HG03159 (cell line): ENCODE measurements around the gene SYCE3.
A peak's percentile ranks its signal among the peaks of the same experiment; 100 is the strongest.
"Not testable (repeated sequence)": the region's sequence is repeated elsewhere in the genome, so short reads cannot be mapped to it uniquely, and the experiment has no call there.

Experiments
- ATAC-seq: cut with Tn5 transposase; IDR thresholded peaks from one replicate; pipeline ENCODE4 v1.9.1; 2021; ENCODE audit warnings: mild to moderate bottlenecking, moderate library complexity; ENCODE audit not compliant: unreplicated experiment

SYCE3 gene, protein sequence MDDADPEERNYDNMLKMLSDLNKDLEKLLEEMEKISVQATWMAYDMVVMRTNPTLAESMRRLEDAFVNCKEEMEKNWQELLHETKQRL

DNA sequence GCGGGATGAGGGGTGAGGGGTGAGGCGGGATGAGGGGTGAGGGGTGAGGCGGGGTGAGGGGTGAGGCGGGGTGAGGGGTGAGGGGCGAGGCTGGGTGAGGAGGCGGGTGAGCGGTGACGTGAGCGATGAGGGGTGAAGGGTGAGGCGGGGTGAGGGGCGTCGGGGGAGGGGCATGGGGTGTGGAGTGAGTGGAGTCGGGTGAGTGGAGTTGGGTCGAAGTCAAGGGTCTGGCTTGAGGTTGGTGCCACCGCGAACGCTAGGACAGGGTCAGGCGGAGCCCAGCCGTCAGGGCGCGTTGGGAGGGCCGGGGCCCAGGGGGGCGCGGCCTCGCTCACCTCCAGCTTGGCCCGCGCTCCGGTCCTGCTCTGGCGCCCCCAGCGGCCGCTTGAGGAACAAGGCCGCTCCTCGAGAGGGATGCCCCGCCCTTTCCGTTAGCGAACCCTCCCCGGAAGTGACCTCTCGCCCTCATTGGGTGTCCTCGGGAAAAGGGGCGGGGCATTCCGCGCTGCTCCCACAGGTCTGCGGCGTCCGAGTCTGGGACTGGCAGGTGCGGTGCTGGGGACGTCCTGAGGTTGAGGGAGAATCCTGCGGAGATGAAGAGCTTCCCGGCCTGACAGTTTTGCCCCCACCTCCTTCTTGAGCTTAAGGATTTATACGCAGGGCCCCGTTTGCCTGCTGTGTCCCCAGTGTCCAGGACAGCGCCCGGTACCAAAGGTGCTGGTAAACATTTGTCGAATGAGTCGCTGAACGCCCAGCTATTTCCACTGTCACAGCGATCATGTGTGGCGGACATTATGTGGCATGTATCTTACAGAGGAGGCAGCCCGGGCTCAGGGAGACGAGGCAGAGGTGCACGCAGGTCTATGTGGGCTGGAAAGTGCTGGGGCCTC is at the start of gene SYCE3:
TSS of gene SYCE3 (minus strand) at position 397 of the 890 bp plus-strand sequence. CDS start 6,514 bp downstream, outside the sequence.
- peak; percentile 93 for ATAC-seq

DNA sequence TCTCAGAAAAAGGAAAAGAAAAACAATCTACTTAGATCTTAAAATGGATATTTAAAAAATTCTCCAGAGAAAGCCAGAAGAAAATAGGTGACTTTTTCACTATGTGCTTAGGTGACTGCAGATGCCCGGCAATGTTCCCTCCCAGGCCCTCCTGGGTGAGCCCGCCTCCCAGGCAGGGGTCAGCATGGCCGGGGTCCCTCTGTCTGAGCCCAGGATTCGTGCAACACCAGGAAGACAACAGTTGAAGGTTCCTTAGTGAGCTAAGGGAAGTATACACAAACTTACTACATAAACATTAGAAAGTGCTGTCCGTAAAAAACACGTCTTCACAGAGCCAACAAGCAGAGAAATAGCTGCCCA is 49.4 kb upstream of the SYCE3 start:
- ATAC-seq, result no peak

DNA sequence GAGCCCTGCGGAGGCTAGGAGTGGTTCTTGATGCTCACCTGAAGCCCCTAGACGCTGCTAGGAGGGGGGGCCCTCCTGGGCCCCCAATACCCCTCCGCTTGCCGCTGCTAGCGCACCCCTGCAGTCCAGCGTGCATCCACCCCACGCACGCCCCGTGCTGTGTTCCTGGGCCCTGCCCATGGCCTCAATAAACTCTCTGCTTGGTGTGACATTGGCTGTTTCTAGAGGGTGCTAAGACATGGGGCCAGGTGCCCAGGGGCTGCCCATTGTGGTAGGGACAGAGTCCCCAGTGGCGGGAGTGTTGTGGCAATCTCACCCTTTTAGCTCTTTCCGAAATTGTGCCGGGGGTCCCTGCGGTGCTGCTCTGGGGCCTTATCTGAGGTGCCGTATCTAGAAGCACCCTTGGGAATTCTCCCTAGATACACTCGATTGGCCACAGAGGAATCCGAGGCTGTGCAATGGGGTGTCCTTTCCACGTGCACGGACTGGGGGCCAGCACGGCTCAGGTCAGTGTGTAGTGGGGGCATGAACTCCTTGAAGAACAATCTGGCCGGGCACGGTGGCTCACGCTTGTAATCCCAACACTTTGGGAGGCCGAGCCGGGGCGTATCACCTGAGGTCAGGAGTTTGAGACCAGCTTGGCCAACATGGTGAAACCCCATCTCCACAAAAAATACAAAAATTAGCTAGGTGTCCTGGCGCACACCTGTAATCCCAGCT is 48.8 kb upstream of the SYCE3 start:
- no peak for ATAC-seq

DNA sequence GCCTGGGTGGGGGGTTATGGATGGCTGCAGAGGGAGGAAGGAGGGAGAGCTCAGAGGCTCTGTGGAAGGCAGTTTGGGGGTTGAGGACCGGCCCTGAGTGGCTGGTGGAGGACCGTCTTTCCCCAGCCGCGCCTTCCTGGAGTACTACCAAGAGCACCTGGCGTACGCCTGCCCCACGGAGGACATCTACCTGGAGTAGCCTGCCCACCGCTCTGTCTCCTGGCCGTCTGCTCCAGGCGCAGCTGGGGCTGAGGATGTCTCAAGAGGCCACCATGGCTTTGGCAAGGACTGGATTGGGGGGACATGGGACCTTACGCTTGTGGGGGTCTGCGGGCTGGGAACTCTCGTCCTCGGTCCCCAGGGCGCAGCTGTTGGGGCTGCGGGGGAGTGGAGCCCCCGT is 47.9 kb upstream of the SYCE3 start:
- ATAC-seq, result no peak

DNA sequence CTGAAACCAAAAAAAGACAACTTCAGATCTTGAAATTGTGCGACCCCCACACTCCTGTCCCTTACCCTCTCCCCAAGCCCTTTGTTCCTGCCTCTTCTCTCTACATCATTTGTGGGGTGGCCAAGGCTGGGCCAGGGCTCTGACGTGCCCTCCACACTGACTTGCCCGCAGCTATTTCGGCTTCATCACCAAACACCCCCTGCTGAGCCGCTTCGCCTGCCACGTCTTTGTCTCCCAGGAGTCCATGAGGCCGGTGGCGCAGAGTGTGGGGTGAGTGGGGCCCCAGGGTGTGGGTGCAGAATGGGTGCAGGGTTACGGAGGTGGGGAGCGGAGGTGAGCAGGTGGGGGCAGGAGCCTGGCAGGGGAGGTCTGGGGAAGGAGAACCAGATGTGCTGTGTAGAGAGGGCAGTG is 47.3 kb upstream of the SYCE3 start:
- ATAC-seq, result no peak

DNA sequence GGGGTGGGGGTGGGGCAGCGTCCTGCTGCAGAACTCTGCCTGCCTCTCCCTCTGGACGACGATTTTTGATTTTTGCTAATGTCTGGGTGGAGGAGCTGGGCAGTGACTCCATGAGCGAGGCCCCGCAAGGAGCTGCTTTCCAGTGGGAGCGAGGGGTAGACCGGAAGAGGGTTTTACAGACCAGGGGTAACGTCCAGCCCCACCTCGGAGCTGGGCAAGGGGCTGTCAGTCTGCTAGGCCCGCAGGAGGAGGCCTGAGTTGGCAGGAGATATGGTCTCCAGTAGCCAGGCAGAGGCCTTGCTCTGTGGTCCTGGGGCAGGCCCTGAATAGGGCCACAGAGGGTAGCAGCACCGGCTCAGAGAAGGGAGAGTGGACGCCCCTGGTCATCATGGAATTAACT is 46.9 kb upstream of the SYCE3 start:
- no peak for ATAC-seq

DNA sequence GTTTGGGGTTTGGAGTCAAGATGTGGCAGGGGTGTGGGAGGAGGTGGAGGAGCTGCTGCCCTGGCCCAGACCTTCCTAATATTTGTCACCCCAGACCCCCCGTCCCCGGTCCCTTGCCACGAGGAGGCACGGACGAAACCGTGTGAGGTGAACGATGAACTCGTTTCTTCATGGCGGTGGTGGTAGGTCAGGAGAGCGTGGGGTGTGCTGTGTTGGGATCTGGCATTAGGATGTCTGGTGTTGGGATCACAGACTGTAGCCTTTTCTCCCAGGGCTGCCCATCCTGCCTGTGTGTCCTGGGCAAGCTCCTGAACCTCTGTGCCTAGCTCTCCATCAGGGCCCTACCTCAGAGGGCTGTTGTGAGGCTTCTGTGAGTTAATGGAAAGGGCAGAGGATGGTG is 46.3 kb upstream of the SYCE3 start:
- ATAC-seq, result no peak

DNA sequence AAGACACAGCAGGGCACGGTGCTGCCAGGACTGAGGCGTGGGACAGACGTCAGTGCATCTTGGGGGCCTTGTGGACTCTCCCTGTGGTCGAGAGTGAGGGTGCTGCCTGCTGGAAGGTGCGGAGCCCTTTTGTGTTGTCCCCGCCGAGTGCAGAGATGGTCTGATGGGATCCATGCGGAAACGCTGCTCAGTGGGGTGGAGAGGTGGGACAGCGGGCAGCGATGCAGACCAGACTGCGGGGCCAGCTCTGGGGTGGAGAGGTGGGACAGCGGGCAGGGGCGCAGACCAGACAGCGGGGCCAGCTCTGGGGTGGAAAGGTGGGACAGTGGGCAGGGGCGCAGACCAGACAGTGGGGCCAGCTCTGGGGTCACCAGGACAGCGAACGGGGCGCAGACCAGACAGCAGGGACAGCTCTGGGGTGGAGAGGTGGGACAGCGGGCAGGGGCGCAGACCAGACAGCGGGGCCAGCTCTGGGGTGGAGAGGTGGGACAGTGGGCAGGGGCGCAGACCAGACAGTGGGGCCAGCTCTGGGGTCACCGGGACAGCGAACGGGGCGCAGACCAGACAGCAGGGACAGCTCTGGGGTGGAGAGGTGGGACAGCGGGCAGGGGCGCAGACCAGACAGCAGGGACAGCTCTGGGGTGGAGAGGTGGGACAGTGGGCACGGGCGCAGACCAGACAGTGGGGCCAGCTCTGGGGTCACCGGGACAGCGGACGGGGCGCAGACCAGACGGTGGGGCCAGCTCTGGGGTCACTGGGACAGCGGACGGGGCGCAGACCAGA is 45.5 kb upstream of the SYCE3 start:
- ATAC-seq, result not testable (repeated sequence)

DNA sequence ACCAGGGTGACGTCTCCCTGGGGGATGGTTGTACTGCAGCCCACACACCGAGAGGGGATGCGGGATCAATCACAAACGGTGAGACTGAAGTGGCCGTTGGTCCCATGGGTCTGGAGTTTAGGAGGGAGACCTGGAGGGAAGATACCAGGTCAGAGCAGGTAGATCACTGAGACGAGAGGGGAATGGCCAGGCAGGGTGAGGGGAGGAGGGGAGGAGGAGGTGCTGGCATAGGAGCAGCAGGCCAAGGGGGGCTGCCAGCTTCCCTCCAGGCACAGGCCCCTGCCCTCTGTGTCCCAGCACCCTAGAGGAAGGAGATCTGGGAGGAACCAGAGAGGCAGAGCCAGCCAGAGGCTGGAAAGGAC is 44.9 kb upstream of the SYCE3 start:
- no peak for ATAC-seq

DNA sequence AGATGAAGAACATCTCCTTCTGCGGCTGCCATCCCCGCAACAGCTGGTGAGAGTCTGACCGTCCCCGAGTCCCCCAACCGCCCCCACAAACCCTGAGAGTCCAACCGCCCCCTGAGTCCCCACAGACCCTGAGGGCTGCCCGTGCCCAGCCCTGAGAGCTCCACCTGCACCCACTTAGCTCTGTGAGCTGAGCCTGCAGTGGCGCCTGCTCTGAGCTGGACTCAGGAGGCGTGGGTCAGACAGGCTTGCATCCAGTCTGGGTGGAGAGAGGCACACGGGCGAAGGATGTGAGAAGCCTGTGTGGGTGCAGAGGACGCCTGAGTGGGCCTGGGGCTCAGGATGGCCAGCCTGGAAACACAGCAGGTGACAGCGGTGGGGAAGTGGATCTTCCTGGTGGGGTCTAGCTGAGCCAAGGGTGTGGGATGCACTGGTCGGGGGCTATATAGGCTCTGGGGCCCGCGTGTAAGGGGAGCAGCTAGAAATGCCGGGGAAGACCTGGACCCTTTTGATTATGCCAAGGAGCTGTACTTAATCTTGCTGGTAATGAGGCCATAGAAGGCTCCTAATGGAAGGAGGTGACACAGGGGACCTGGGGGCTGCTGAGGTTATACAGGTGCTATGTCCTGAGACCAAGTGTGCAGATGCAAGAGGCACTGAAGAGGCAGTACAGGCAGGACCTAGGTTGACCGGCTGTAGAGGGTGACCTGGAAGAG is 44.4 kb upstream of the SYCE3 start:
- no peak for ATAC-seq

DNA sequence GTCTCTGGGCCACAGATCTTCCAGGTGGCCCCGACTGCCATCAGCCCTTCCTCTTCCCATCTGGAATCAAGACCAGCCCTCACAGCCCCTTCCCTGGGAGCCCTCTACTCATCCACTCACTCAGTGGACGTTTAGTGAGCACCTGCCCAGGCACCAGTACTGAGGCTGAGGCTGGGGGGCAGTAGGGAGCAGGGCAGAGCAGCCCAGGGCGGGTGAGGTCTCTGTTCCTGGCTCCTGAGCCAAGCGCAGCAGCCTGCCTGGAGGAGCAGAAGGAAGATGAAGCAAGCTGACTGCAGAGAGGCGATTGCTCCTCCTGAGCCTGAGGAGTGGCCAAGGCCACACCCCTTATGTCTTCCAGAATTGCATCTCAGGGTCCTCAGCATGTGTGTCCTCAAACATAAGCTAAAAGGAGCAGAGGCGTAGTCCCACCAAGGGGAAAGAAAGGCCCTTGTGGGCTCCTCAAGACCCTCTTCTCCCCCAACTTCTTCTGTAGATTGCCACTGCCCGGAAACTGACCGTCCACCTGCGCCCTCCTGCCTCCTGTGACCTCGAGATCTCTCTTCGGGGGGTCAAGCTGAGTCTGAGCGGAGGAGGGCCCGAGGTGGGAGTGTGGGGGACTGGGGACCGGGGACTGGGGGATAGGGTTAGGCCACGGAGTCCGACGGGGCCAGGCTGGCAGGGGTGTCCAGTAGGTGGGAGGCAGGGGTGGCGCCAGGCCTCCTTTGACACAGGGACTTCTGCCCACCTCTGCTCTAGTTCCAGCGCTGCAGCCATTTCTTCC is 43.6 kb upstream of the SYCE3 start:
- ATAC-seq, result no peak

DNA sequence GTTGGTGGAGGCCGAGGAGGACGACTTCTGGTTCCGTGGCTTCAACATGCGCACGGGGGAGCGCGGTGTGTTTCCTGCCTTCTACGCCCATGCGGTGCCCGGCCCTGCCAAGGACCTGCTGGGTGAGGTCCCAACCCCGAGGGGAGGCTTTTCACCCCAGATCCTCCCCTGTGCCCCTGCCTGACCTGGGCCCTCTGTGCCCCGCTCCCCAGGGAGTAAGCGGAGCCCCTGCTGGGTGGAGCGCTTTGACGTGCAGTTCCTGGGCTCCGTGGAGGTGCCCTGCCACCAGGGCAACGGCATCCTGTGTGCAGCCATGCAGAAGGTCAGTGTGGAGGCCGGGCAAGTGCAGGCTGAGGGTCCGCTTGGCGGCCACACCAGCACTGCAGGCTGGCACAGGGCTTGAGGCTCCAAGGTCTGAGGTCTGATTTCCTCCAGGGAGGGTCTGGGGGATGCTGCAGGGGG is 42.9 kb upstream of the SYCE3 start:
- no peak for ATAC-seq

DNA sequence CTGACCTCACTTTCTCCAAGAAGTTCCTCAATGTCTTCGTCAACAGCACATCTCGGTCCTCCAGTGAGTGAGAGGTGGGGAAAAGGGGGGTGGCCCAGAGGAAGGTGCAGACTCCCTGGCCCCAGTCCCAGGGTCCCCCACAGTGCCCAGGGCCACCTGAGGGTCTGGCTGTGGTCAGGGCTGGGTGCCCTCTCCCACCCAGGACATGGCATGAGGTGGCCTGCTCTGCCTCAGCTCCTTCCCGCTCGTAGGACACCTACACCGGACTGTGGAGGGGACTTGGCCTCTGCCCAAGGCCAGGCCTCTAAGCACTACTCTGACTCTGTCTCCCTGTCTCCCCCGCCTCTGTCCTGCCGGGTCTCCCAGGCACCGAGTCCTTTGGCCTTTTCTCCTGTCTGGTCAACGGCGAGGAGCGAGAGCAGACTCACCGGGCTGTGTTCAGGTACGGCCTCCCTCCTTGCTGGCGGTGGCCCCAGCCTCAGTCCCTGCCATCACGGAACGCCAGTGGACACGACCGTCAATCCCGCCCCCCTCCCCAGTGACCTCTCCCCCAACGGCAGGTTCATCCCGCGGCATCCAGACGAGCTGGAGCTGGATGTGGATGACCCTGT is 42.4 kb upstream of the SYCE3 start:
- no peak for ATAC-seq

DNA sequence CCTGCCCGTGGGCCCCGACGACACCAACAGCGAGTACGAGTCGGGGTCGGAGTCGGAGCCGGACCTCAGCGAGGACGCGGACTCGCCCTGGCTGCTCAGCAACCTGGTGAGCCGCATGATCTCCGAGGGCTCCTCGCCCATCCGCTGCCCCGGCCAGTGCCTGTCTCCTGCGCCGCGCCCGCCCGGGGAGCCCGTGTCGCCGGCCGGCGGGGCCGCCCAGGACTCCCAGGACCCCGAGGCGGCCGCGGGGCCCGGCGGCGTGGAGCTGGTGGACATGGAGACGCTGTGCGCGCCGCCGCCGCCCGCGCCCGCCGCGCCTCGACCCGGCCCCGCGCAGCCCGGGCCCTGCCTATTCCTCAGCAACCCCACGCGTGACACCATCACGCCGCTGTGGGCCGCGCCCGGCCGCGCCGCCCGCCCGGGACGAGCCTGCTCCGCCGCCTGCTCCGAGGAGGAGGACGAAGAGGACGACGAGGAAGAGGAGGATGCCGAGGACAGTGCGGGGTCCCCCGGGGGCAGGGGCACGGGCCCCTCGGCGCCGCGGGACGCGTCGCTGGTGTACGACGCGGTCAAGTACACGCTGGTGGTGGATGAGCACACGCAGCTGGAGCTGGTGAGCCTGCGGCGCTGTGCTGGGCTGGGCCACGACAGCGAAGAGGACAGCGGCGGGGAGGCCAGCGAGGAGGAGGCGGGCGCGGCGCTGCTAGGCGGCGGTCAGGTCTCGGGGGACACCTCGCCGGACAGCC is 41.7 kb upstream of the SYCE3 start:
- ATAC-seq, result no peak

DNA sequence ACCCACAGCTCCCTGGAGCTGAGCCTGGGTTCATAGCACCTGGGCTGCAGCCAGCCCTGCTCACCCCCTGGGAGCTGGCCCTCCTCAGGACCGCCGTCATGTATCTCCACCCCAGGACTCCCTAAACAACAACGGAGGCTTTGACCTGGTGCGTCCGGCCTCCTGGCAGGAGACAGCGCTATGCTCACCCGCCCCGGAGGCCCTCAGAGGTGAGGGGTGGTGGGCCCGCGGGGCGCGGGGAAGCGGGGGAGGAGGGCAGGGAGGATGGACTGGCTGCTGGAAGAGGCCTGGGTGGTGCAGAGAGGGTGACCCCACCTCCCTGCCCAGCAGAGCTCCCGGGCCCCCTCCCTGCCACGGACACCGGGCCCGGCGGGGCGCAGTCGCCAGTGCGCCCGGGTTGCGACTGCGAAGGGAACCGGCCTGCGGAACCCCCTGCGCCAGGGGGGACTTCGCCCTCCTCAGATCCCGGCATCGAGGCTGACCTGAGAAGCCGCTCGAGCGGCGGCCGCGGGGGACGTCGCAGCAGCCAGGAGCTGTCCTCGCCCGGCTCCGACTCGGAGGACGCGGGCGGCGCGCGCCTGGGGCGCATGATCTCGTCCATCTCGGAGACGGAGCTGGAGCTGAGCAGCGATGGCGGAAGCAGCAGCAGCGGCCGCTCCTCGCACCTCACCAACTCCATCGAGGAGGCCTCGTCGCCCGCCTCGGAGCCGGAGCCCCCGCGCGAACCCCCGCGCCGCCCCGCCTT is 41.0 kb upstream of the SYCE3 start:
- ATAC-seq, result no peak

DNA sequence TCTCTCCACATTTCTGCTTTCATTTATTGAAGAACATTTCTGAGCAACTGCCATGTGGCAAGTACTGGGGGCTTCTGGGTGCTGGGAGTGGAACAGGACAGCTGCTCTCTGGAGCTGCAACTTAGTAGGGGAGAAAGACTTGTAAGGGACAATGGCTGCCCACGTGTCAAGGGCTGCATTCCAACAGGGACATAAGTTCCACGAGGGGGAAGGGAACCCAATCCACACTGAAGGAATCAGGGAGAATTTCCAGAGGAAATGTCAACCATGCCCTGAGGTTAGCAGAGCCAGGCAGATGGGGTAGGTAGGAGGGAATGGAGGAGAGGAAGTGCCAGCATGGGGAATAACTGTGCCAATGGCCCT is 39.6 kb upstream of the SYCE3 start:
- no peak for ATAC-seq

DNA sequence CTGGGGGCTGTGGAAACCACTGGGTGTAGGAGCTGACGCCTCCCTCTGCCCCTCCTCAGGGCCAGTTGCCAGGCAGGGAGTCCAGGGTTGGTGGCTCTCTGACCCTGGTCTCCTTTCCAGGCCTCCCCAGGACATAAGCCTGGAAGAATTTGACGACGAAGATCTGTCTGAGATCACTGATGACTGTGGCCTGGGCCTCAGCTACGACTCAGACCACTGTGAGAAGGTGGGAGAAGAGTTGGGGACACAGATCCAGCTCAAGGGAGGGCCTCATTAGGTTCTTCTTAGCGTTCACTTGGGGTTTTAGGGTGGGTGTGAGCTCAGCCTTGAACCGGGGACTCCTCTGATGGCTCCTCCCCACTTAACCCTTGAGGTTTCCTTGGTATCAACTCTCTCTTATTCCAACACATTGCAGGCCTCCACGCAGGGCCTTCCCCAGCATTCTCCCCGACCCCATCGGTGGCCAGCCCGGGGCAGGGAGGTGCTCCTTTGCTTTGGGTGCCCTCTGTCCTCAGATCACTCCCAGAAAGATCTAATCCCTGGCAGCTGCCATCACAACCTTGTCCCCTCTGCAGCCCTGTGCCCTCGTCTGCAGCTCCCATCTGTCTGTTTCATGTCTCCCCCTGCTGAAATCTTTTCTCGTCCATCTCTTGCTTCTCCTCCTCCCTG is 39.1 kb upstream of the SYCE3 start:
- ATAC-seq, result no peak
